HEK293 (cell line): Measurements from ENCODE around the gene SYNPO.
A peak's percentile ranks its signal among the peaks of the same experiment; 100 is the strongest.

Source experiments
- BCL11B ChIP-seq: fragments of 450-650 bp; formaldehyde crosslinking; IDR thresholded peaks from 2 replicates; pipeline ENCODE4 v1.5.1; 2016; ENCODE audit warnings: low read depth, missing biosample characterization, missing genetic modification characterization
- GFI1B ChIP-seq: fragments of 450-650 bp; formaldehyde crosslinking; IDR thresholded peaks from 2 replicates; pipeline ENCODE4 v1.5.1; 2016; ENCODE audit warnings: missing biosample characterization, missing genetic modification characterization
- HIC1 ChIP-seq: fragments of 450-650 bp; formaldehyde crosslinking; IDR thresholded peaks from 2 replicates; pipeline ENCODE4 v1.5.1; 2016; ENCODE audit warnings: missing biosample characterization, missing genetic modification characterization
- IKZF3 ChIP-seq: fragments of 450-650 bp; IDR thresholded peaks from 2 replicates; pipeline ENCODE4 v1.5.0; 2018; ENCODE audit warnings: missing biosample characterization, mild to moderate bottlenecking, missing genetic modification characterization, moderate library complexity
- KLF8 ChIP-seq: fragments of 450-650 bp; formaldehyde crosslinking; IDR thresholded peaks from 2 replicates; pipeline ENCODE4 v1.5.1; 2016; ENCODE audit warnings: missing biosample characterization, missing genetic modification characterization
- MZF1 ChIP-seq: fragments of 450-650 bp; formaldehyde crosslinking; IDR thresholded peaks from 2 replicates; pipeline ENCODE4 v1.5.1; 2017; ENCODE audit warnings: missing biosample characterization, missing genetic modification characterization, borderline replicate concordance
- SCRT2 ChIP-seq: fragments of 450-650 bp; formaldehyde crosslinking; IDR thresholded peaks from 2 replicates; pipeline ENCODE4 v1.5.1; 2016; ENCODE audit warnings: missing biosample characterization, missing genetic modification characterization
- TRIM28 ChIP-seq: IDR thresholded peaks from 2 replicates; pipeline ENCODE4 v1.6.1; 2011; ENCODE audit warnings: low read length, control low read depth, borderline replicate concordance
- ZBTB48 ChIP-seq: fragments of 450-650 bp; formaldehyde crosslinking; IDR thresholded peaks from 2 replicates; pipeline ENCODE4 v1.5.1; 2016; ENCODE audit warnings: missing biosample characterization, missing genetic modification characterization
- ZBTB7A ChIP-seq: fragments of 450-650 bp; formaldehyde crosslinking; IDR thresholded peaks from 2 replicates; pipeline ENCODE4 v1.5.1; 2016; ENCODE audit warnings: low read depth, missing biosample characterization, missing genetic modification characterization
- ZBTB8A ChIP-seq: fragments of 450-650 bp; formaldehyde crosslinking; IDR thresholded peaks from 2 replicates; pipeline ENCODE4 v1.5.1; 2016; ENCODE audit warnings: missing biosample characterization, missing genetic modification characterization
- ZFP3 ChIP-seq: fragments of 450-650 bp; formaldehyde crosslinking; IDR thresholded peaks from 2 replicates; pipeline ENCODE4 v1.5.1; 2016; ENCODE audit warnings: low read depth, missing biosample characterization, missing genetic modification characterization
- ZNF121 ChIP-seq: fragments of 450-650 bp; formaldehyde crosslinking; IDR thresholded peaks from 2 replicates; pipeline ENCODE4 v1.5.1; 2016; ENCODE audit warnings: missing biosample characterization, missing genetic modification characterization
- ZNF132 ChIP-seq: fragments of 450-650 bp; formaldehyde crosslinking; IDR thresholded peaks from 2 replicates; pipeline ENCODE4 v1.5.1; 2017; ENCODE audit warnings: missing biosample characterization, missing genetic modification characterization, borderline replicate concordance
- ZNF140 ChIP-seq: fragments of 450-650 bp; formaldehyde crosslinking; IDR thresholded peaks from 2 replicates; pipeline ENCODE4 v1.5.1; 2016; ENCODE audit warnings: missing biosample characterization, missing genetic modification characterization
- ZNF184 ChIP-seq: fragments of 450-650 bp; IDR thresholded peaks from 2 replicates; pipeline ENCODE4 v1.5.1; 2018; ENCODE audit warnings: missing biosample characterization, mild to moderate bottlenecking, missing genetic modification characterization
- ZNF2 ChIP-seq: fragments of 450-650 bp; formaldehyde crosslinking; IDR thresholded peaks from 2 replicates; pipeline ENCODE4 v1.5.1; 2016; ENCODE audit warnings: missing biosample characterization, missing genetic modification characterization
- ZNF24 ChIP-seq: fragments of 450-650 bp; formaldehyde crosslinking; IDR thresholded peaks from 2 replicates; pipeline ENCODE4 v1.5.1; 2016; ENCODE audit warnings: missing biosample characterization, missing genetic modification characterization
- ZNF280C ChIP-seq: fragments of 450-650 bp; formaldehyde crosslinking; IDR thresholded peaks from 2 replicates; pipeline ENCODE4 v1.5.1; 2016; ENCODE audit warnings: missing biosample characterization, missing genetic modification characterization
- ZNF324 ChIP-seq: fragments of 450-650 bp; formaldehyde crosslinking; IDR thresholded peaks from 2 replicates; pipeline ENCODE4 v1.5.1; 2016; ENCODE audit warnings: missing biosample characterization, missing genetic modification characterization
- ZNF391 ChIP-seq: fragments of 450-650 bp; formaldehyde crosslinking; IDR thresholded peaks from 2 replicates; pipeline ENCODE4 v1.5.1; 2016; ENCODE audit warnings: low read depth, missing biosample characterization, missing genetic modification characterization, borderline replicate concordance
- ZNF394 ChIP-seq: fragments of 450-650 bp; formaldehyde crosslinking; IDR thresholded peaks from 2 replicates; pipeline ENCODE4 v1.5.1; 2016; ENCODE audit warnings: missing biosample characterization, missing genetic modification characterization, mild to moderate bottlenecking, moderate library complexity, borderline replicate concordance
- ZNF404 ChIP-seq: fragments of 450-650 bp; formaldehyde crosslinking; IDR thresholded peaks from 2 replicates; pipeline ENCODE4 v1.5.1; 2017; ENCODE audit warnings: missing biosample characterization, missing genetic modification characterization
- ZNF423 ChIP-seq: fragments of 450-650 bp; formaldehyde crosslinking; IDR thresholded peaks from 2 replicates; pipeline ENCODE4 v1.5.1; 2016; ENCODE audit warnings: missing biosample characterization, missing genetic modification characterization
- ZNF544 ChIP-seq: fragments of 450-650 bp; formaldehyde crosslinking; IDR thresholded peaks from 2 replicates; pipeline ENCODE4 v1.5.0; 2017; ENCODE audit warnings: missing biosample characterization, missing genetic modification characterization
- ZNF549 ChIP-seq: fragments of 450-650 bp; IDR thresholded peaks from 2 replicates; pipeline ENCODE4 v1.5.1; 2018; ENCODE audit warnings: missing biosample characterization, missing genetic modification characterization, mild to moderate bottlenecking, inconsistent platforms, moderate library complexity
- ZNF560 ChIP-seq: fragments of 450-650 bp; formaldehyde crosslinking; IDR thresholded peaks from 2 replicates; pipeline ENCODE4 v1.5.1; 2017; ENCODE audit warnings: missing biosample characterization, missing genetic modification characterization, borderline replicate concordance
- ZNF660 ChIP-seq: fragments of 450-650 bp; IDR thresholded peaks from 2 replicates; pipeline ENCODE4 v1.5.1; 2018; ENCODE audit warnings: missing biosample characterization, mild to moderate bottlenecking, missing genetic modification characterization
- ZNF701 ChIP-seq: fragments of 450-650 bp; formaldehyde crosslinking; IDR thresholded peaks from 2 replicates; pipeline ENCODE4 v1.5.1; 2016; ENCODE audit warnings: missing biosample characterization, missing genetic modification characterization
- ZNF777 ChIP-seq: fragments of 450-650 bp; formaldehyde crosslinking; IDR thresholded peaks from 2 replicates; pipeline ENCODE4 v1.5.1; 2017; ENCODE audit warnings: missing biosample characterization, missing genetic modification characterization, borderline replicate concordance
- ZSCAN5A ChIP-seq: fragments of 450-650 bp; formaldehyde crosslinking; IDR thresholded peaks from 2 replicates; pipeline ENCODE4 v1.5.1; 2016; ENCODE audit warnings: missing biosample characterization, missing genetic modification characterization
- TF ChIP-seq, protein P1 (sequence below): fragments of 450-650 bp; formaldehyde crosslinking; IDR thresholded peaks from 2 replicates; pipeline ENCODE4 v1.5.1; 2016; ENCODE audit warnings: missing biosample characterization, missing genetic modification characterization
- TF ChIP-seq, protein P2 (sequence below): fragments of 450-650 bp; formaldehyde crosslinking; IDR thresholded peaks from 2 replicates; pipeline ENCODE4; 2016; ENCODE audit warnings: missing biosample characterization, missing genetic modification characterization

The SYNPO gene

GRCh38 chr5:150640311-150641005 is at the start of gene SYNPO (continued):
- no peak for TF ChIP-seq ZNF549 (tag by site-specific recombination)
- no peak for TF ChIP-seq ZFP3 (tag by site-specific recombination)
- no peak for TF ChIP-seq ZNF140 (tag by site-specific recombination)
- no peak for TF ChIP-seq ZNF391 (tag by site-specific recombination)
- no peak for TF ChIP-seq ZNF280C (tag by site-specific recombination)
- TF ChIP-seq GFI1B (tag by site-specific recombination): no peak; the same call in 1 of the 2 replicates
- no peak for TF ChIP-seq ZNF184 (tag by site-specific recombination)
- peak; percentile 19; the same call in 1 of the 2 replicates for TF ChIP-seq IKZF3 (tag by site-specific recombination)
- no peak for TF ChIP-seq ZBTB48
- no peak for TF ChIP-seq HIC1 (tag by site-specific recombination)
- TF ChIP-seq ZNF404 (tag by site-specific recombination): no peak
- no peak for TF ChIP-seq TRIM28
- no peak; the same call in 1 of the 2 replicates for TF ChIP-seq ZNF394
- no peak for TF ChIP-seq ZNF544
- TF ChIP-seq ZNF24 (tag by site-specific recombination): no peak
- TF ChIP-seq ZNF121 (tag by site-specific recombination): no peak
- no peak for TF ChIP-seq ZNF324 (tag by site-specific recombination)
- TF ChIP-seq ZBTB8A (tag by site-specific recombination): no peak
- no peak for TF ChIP-seq BCL11B (tag by site-specific recombination)
- TF ChIP-seq ZNF660 (tag by site-specific recombination): peak; percentile 90
- no peak for TF ChIP-seq ZSCAN5A
- no peak for TF ChIP-seq SCRT2
- TF ChIP-seq MZF1 (tag by site-specific recombination): no peak
- TF ChIP-seq ZNF701 (tag by site-specific recombination): no peak
- TF ChIP-seq ZNF423 (tag by site-specific recombination): no peak
- TF ChIP-seq ZNF560 (tag by site-specific recombination): no peak
- TF ChIP-seq KLF8 (tag by site-specific recombination): no peak
- no peak for TF ChIP-seq ZNF132
- no peak for TF ChIP-seq ZNF777 (tag by site-specific recombination)
- TF ChIP-seq ZNF2: no peak
- TF ChIP-seq, protein P1, sequence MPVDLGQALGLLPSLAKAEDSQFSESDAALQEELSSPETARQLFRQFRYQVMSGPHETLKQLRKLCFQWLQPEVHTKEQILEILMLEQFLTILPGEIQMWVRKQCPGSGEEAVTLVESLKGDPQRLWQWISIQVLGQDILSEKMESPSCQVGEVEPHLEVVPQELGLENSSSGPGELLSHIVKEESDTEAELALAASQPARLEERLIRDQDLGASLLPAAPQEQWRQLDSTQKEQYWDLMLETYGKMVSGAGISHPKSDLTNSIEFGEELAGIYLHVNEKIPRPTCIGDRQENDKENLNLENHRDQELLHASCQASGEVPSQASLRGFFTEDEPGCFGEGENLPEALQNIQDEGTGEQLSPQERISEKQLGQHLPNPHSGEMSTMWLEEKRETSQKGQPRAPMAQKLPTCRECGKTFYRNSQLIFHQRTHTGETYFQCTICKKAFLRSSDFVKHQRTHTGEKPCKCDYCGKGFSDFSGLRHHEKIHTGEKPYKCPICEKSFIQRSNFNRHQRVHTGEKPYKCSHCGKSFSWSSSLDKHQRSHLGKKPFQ (tag by site-specific recombination): no peak
- TF ChIP-seq, protein P2, sequence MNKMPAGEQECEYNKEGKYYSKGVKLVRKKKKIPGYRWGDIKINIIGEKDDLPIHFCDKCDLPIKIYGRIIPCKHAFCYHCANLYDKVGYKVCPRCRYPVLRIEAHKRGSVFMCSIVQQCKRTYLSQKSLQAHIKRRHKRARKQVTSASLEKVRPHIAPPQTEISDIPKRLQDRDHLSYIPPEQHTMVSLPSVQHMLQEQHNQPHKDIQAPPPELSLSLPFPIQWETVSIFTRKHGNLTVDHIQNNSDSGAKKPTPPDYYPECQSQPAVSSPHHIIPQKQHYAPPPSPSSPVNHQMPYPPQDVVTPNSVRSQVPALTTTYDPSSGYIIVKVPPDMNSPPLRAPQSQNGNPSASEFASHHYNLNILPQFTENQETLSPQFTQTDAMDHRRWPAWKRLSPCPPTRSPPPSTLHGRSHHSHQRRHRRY (tag by site-specific recombination): no peak
- TF ChIP-seq ZBTB7A (tag by site-specific recombination): no peak
